ENCODE results near the gene MTX1. TPM values are rescaled to one million over a fixed set of nuclear protein-coding genes. Genes with fewer than 3 reads are reported as not detected.
"Not testable (repeated sequence)": the region's sequence is repeated elsewhere in the genome, so short reads cannot be mapped to it uniquely, and the experiment has no call there.

The MTX1 gene
- total RNA-seq, 2 donors from 2014 or later = 16.2 to 27.0 TPM

DNA sequence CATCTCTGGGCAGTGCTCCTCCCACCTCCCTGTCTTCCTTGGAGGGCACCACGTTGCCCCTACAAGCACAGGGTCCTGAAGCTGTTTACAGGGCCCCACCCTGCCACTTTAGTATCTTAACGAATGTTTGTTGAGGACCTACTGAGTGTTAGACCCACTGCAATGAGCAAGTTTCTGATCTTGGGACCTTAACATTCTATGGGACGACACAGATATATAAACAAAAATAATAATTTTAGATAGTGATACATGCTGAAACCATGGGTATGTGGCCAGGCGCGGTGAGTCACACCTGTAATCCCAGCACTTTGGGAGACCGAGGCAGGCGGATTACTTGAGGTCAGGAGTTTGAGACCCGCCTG lies 36.6 kb downstream of the MTX1 start:
- peaks cover 3 to 26% of the 10 kb centered on the region in 2 donors for H3K4me1 ChIP-seq
- no peak for DNase-seq (ENCODE audit: low spot score)
- TF ChIP-seq, protein P1, sequence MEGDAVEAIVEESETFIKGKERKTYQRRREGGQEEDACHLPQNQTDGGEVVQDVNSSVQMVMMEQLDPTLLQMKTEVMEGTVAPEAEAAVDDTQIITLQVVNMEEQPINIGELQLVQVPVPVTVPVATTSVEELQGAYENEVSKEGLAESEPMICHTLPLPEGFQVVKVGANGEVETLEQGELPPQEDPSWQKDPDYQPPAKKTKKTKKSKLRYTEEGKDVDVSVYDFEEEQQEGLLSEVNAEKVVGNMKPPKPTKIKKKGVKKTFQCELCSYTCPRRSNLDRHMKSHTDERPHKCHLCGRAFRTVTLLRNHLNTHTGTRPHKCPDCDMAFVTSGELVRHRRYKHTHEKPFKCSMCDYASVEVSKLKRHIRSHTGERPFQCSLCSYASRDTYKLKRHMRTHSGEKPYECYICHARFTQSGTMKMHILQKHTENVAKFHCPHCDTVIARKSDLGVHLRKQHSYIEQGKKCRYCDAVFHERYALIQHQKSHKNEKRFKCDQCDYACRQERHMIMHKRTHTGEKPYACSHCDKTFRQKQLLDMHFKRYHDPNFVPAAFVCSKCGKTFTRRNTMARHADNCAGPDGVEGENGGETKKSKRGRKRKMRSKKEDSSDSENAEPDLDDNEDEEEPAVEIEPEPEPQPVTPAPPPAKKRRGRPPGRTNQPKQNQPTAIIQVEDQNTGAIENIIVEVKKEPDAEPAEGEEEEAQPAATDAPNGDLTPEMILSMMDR (IDR thresholded peaks at IDR 0.05) = no peak

DNA sequence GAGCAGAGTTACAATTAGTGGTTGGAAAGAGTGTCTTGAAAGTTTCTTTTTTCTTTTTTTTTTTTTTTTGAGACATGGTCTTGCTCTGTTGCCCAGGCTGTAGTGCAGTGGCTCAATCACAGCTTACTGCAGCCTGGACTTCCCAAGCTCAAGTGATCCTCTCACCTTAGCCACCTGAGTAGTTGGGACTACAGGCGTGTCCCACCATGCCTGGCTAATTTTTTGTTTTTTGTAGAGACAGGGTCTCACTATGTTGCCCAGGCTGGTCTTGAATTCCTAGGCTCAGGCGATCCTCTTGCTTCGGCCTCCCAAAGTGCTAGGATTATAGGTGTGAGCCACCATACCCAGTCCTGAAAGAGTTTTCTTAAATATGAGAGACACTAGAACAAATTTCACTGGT lies 38.3 kb downstream of the MTX1 start:
- H3K4me1 ChIP-seq = peaks cover 3 to 30% of the 10 kb centered on the region in 2 donors
- not testable (repeated sequence) for H3K9me3 ChIP-seq; H3K27ac ChIP-seq; H3K36me3 ChIP-seq; DNase-seq (ENCODE audit: low spot score); H3K27me3 ChIP-seq; H3K4me3 ChIP-seq

More for the DNA sequence above, 36.6 kb downstream of the MTX1 start:
- Histone ChIP-seq H3K9me3 (no peaks in the 10 kb centered on the region), H3K27me3 (no peaks in the 10 kb centered on the region), H3K36me3 (peaks cover 9% of the 10 kb centered on the region), H3K4me3 (peak overlapping the region; percentile 58 to 63), H3K27ac (peak overlapping the region; percentile 89 to 92)

DNA sequence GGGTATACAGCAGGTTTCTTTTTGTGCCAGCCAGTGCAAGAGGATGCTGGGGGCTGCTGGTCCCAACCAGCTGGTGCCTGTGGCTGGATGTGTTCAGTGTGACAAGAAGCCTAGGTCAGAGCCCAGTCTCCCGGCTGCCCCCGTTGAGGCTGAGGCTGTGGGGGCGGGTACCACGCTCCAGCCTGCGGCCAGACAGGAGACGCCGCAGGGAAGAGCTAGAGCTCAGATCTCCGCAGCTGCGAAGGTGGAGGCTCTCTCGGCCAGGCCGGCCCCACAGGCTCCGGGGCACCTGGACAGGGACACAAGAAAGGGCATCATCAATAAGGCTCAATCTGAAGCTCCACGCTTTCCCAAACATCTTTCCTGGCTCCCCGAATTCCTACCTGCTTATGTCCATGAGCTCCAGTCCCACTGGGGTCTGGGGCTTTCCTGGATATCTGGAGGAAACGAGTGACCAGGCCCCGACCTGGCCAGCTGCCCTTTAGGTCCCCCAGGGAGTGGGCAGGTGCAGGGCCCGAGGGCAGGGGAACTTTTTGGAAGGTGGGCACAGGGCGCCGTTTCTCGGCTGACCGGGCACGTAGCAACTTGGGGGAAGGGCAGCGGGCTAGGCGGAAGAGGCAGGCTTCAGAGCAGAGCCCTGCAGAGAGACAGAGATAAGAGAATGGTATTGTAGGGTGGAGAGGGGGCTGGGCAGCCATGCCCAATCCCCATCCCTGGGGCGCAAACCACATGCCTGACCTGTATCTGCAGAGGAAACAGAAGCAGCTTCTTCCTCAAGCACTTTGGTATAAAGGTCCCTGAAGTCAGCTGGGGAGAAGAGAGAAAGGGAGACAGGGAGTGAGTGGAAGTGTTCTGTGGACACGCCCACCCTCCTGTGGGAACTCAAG lies 39.4 kb downstream of the MTX1 start:
- DNase-seq (ENCODE audit: low spot score) = no peak
- Histone ChIP-seq H3K36me3 (peaks cover 9% of the 10 kb centered on the region), H3K9me3 (no peaks in the 10 kb centered on the region), H3K27ac (no peak overlapping the region), H3K27me3 (no peaks in the 10 kb centered on the region), H3K4me1 (peaks cover 3 to 28% of the 10 kb centered on the region in 2 donors), H3K4me3 (no peak overlapping the region)
- TF ChIP-seq, protein P1 (IDR thresholded peaks at IDR 0.05) = no peak

DNA sequence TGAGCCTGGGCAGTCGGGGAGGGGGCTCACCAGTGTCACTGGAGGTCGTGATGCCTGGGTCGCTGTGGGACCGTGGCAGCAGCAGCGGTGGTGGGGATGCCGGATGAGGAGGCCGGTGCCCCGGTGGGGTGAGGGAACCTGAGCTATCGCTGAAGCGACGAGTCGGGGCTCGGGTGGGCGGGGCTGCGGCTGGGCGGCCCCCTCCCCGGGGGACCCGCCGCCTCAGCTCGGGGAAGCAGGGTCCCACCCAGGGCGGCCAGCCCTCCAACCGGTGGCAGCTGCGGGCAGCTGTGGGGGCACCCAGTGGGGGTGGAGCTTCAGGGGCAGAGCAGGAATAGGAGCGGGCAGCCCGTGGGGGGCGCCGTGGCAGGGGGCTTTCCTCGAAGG lies 41.7 kb downstream of the MTX1 start:
- peak overlapping the region; percentile 12 to 37 for H3K4me3 ChIP-seq
- H3K27me3 ChIP-seq = no peaks in the 10 kb centered on the region
- H3K36me3 ChIP-seq = peaks cover 9% of the 10 kb centered on the region
- H3K9me3 ChIP-seq = no peaks in the 10 kb centered on the region
- H3K27ac ChIP-seq = peak overlapping the region; percentile 37 to 49
- H3K4me1 ChIP-seq = peaks cover 0 to 34% of the 10 kb centered on the region in 2 donors
- TF ChIP-seq, protein P1 (IDR thresholded peaks at IDR 0.05) = no peak
- DNase-seq (ENCODE audit: low spot score) = no peak

DNA sequence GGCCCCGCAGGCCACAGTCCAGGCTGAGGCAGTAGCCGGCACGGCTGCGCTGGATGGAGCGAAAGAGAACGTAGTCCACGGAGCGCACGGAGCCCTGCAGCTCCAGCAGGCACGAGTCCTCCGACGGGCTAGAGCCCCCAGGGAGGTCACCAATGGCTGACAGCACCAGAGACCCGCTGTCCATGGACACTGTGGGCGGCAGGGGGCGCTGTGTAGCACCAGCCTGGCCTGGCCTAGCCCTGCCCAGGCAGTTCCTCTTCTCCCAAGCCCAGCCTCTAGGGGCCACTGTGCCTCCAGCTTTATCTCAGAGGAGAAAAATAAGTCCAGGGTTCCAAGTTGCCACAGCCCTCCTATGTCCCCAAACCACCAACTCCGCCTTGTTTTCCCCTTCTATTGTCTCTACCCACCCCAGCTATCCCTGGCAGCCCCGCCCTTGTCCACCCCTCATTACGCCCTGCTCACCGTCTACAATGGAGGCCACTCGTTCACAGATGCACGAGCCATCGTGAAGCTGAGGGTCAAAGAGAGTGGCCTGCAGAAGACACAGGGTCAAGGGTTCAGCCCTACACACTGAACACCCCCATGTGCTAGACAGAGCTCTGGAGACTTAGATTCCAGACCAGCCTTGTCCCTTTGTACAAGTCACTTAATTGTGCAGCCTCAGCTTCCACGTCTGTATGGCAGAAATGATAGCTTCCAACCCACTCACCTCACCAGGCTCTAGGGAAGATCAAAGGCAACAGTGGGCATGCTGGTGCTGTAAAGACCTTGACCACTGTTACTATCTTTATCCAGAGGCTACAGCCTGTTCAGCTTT lies 42.3 kb downstream of the MTX1 start:
- Histone ChIP-seq H3K27ac (peak overlapping the region; percentile 37 to 49), H3K4me3 (peak overlapping the region; percentile 12 to 37), H3K9me3 (no peaks in the 10 kb centered on the region), H3K27me3 (no peaks in the 10 kb centered on the region), H3K36me3 (peaks cover 9% of the 10 kb centered on the region), H3K4me1 (peaks cover 0 to 37% of the 10 kb centered on the region in 2 donors)
- DNase-seq (ENCODE audit: low spot score) = peak; percentile 91
- TF ChIP-seq, protein P1 (IDR thresholded peaks at IDR 0.05) = peak; percentile 99 to 100

DNA sequence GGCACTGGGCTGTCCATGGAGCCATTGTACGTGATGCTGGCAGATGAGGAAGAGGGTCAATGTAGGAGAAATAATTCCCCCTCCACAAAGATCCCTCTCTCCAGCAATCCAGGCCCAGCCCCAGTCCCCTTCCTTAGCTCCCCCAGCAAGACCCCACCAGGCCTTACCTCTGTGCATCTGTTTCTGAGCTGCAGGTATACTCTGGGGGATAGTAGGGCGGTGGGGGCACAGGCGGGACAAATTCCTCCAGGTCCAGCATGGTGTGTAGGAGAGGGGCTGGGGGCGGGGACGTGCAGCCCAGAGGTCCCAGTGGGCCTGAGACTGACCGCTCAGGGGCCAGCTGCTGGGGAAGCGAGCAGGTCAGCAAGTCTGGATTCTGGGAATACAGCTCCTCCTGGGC lies 43.1 kb downstream of the MTX1 start:
- no peak for DNase-seq (ENCODE audit: low spot score)
- H3K4me1 ChIP-seq = peaks cover 0 to 44% of the 10 kb centered on the region in 2 donors
- TF ChIP-seq, protein P1 (IDR thresholded peaks at IDR 0.05) = no peak
- no peaks in the 10 kb centered on the region for H3K27me3 ChIP-seq
- H3K4me3 ChIP-seq = no peak overlapping the region
- H3K9me3 ChIP-seq = no peaks in the 10 kb centered on the region
- no peak overlapping the region for H3K27ac ChIP-seq
- H3K36me3 ChIP-seq = peaks cover 9% of the 10 kb centered on the region

Measured in right atrium auricular region (tissue), 2 donors.